Right lobe of liver (tissue), 4 donors: ENCODE results near the gene RAD50.

Experiments used
- CTCF ChIP-seq, 4 donors: fragments of 200-600 bp in 3 of 4; fragments of 450-650 bp in 1 of 4; IDR thresholded peaks; one replicate each; pipeline versions ENCODE4 v1.5.1 to v1.8.0; 2016 to 2022; ENCODE audit warnings: antibody characterized with exemption in 4 of 4, mild to moderate bottlenecking in 2 of 4
- POLR2A ChIP-seq: fragments of 450-650 bp; IDR thresholded peaks from one replicate; pipeline ENCODE4 v1.6.1; 2017; ENCODE audit warnings: antibody characterized with exemption, mild to moderate bottlenecking
- donor health status: DM: no; HTN: no; CAD: no.
- donor health status: DM: no; HTN: no; CAD: no.
- donor health status: DM: no; HTN: yes; CAD: no.

GRCh38 chr5:132679717-132680380 lies 123.1 kb downstream of the RAD50 start:
- no peak for TF ChIP-seq CTCF (IDR thresholded peaks at IDR 0.05)
- TF ChIP-seq POLR2A: no peak
